Pancreas (tissue), 10 donors: Measurements from ENCODE around the gene SPATA2L. TPM values are rescaled to one million over a fixed set of nuclear protein-coding genes. Genes with fewer than 3 reads are reported as not detected.

Experiments used
- ATAC-seq, 4 donors: fragments of 200-7000 bp; cut with Tn5 transposase; one replicate each; pipeline versions ENCODE4 v1.8.0 to v1.9.1; 2020; ENCODE audit warnings: mild to moderate bottlenecking in 4 of 4, moderate library complexity in 4 of 4
- DNase-seq, 6 donors: peaks; one replicate each; pipeline ENCODE4 v3.0.0-alpha.2; 2020
- FAIRE-seq: peaks from 2 replicates; lab custom pipeline; 2012; peaks lifted over from hg19 to GRCh38; lab: Jason Lieb, UNC
- H3K27ac ChIP-seq, 4 donors: fragments of 200-600 bp; sonication (generic); 1 replicate in 3 of 4; 2 replicates in 1 of 4; pipeline versions ENCODE4 v1.5.0 to v1.8.0; 2020
- H3K27me3 ChIP-seq, 4 donors: fragments of 200-600 bp; one replicate each; pipeline ENCODE4 v1.8.0; 2021
- H3K36me3 ChIP-seq, 3 donors: fragments of 200-600 bp; sonication (generic) in 1 of 3; one replicate each; pipeline versions ENCODE4 v1.5.0 to v1.8.0; 2020 to 2021
- H3K4me1 ChIP-seq, 3 donors: fragments of 200-600 bp; one replicate each; pipeline ENCODE4 v1.8.0; 2021
- H3K4me3 ChIP-seq, 4 donors: fragments of 200-600 bp; sonication (generic) in 2 of 4; one replicate each; pipeline versions ENCODE4 v1.5.0 to v1.8.0; 2020 to 2021
- H3K9me3 ChIP-seq, 4 donors: fragments of 200-600 bp; one replicate each; pipeline ENCODE4 v1.8.0; 2021
- CTCF ChIP-seq, 4 donors: fragments of 200-600 bp; sonication (generic) in 3 of 4; IDR thresholded peaks; one replicate each; pipeline versions ENCODE4 v1.5.0 to v1.8.0; 2021; ENCODE audit warnings: antibody characterized with exemption in 4 of 4
- WGBS, 2 donors: extraction: QIAGEN DNeasy Blood & Tissue Kit; methylation state at CpG; one replicate each; pipeline ENCODE4 v1.1.7; 2013; 5-methylcytosine and 5-hydroxymethylcytosine counted together
- intact Hi-C, 3 donors: fragments of 100-400 bp; cut with DNase I; formaldehyde crosslinking; loops; one replicate each; pipeline versions ENCODE4 v1.11.1 to v1.14.2; 2022
- polyA plus RNA-seq, 2 donors: library from polyadenylated mRNA; stranded (reverse); fragments of 200-250 nt; gene quantifications; one replicate each; pipeline ENCODE4 v1.2.3, GENCODE V29; 2013
- total RNA-seq, 6 donors: library from RNA; stranded (reverse); fragmentation: NEBNext Ultra II Directional in 4 of 6; extraction: Animal tissue kit (Norgen Biotek cat#: 25700) in 4 of 6; gene quantifications; one replicate each; pipeline versions ENCODE4 v1.2.1 to v1.2.4, GENCODE V29; 2021 to 2023
- donor health status: healthy with polysubstance abuse.
- donor health status: DM: no; HTN: no; CAD: no; lungs with moderate emphysema.
- donor health status: DM: no; HTN: no; CAD: no.
- donor health status: control.
- donor health status: control.
- donor health status: Bipolar disorder and iron deficiency.
- donor health status: DM: yes; HTN: yes; CAD: no.
- donor health status: DM: no; HTN: no; CAD: no.
- donor health status: DM: no; HTN: no; CAD: no.
- donor health status: DM: yes; HTN: yes; CAD: no.

The SPATA2L gene
- total and polyA plus RNA-seq, 8 donors: 9.2 to 22.3 (median 13.5) TPM

GRCh38 chr16:89738538-89739317 lies 37.2 kb upstream of the SPATA2L start:
- TF ChIP-seq CTCF (IDR thresholded peaks at IDR 0.05): no peak
- intact Hi-C loops: no loop called here
- no peak for ATAC-seq
- WGBS, 2 donors: 86 to 92% methylated on average over 20 of the region's 20 CpGs
- H3K4me1 ChIP-seq: no peaks in the 10 kb centered on the region
- H3K9me3 ChIP-seq: no peaks in the 10 kb centered on the region
- no peak for FAIRE-seq
- no peak overlapping the region for H3K27ac ChIP-seq
- H3K4me3 ChIP-seq: no peak overlapping the region
- no peak for DNase-seq
- no peaks in the 10 kb centered on the region for H3K27me3 ChIP-seq
- peaks cover 4 to 58% (median 25%) of the 10 kb centered on the region in 3 donors for H3K36me3 ChIP-seq

- no peaks in the 10 kb centered on the region for H3K27me3 ChIP-seq
- no peak overlapping the region for H3K4me3 ChIP-seq
- intact Hi-C loops: no loop called here
- WGBS, 2 donors: 94% methylated on average over 14 of the region's 14 CpGs
- TF ChIP-seq CTCF (IDR thresholded peaks at IDR 0.05): no peak
- DNase-seq (no peak), FAIRE-seq (no peak), ATAC-seq (no peak)
- no peaks in the 10 kb centered on the region for H3K9me3 ChIP-seq
- H3K4me1 ChIP-seq: no peaks in the 10 kb centered on the region
- no peak overlapping the region for H3K27ac ChIP-seq
- peaks cover 4 to 65% (median 32%) of the 10 kb centered on the region in 3 donors for H3K36me3 ChIP-seq
These were observed 36.5 kb upstream of the SPATA2L start for GRCh38 chr16:89738072-89738377.

- WGBS, 2 donors: 93 to 96% methylated on average over 20 of the region's 20 CpGs
- no peaks in the 10 kb centered on the region for H3K9me3 ChIP-seq
- H3K27me3 ChIP-seq: no peaks in the 10 kb centered on the region
- no peaks in the 10 kb centered on the region for H3K4me1 ChIP-seq
- FAIRE-seq (no peak), ATAC-seq (no peak), DNase-seq (no peak)
- TF ChIP-seq CTCF (IDR thresholded peaks at IDR 0.05): no peak
- H3K27ac ChIP-seq: no peak overlapping the region
- peaks cover 4 to 65% (median 33%) of the 10 kb centered on the region in 3 donors for H3K36me3 ChIP-seq
- intact Hi-C loops: no loop called here
- no peak overlapping the region for H3K4me3 ChIP-seq
These were observed 36.0 kb upstream of the SPATA2L start for GRCh38 chr16:89737341-89738071.

- peaks cover 4 to 66% (median 37%) of the 10 kb centered on the region in 3 donors for H3K36me3 ChIP-seq
- TF ChIP-seq CTCF (IDR thresholded peaks at IDR 0.05): no peak
These were observed 35.0 kb upstream of the SPATA2L start for GRCh38 chr16:89736554-89736953.

GRCh38 chr16:89733792-89734191 lies 32.3 kb upstream of the SPATA2L start:
- ATAC-seq (no peak), FAIRE-seq (no peak), DNase-seq (no peak)
- Histone ChIP-seq H3K9me3 (no peaks in the 10 kb centered on the region), H3K4me1 (no peaks in the 10 kb centered on the region), H3K27ac (no peak overlapping the region), H3K36me3 (peaks cover 7 to 66% (median 43%) of the 10 kb centered on the region in 3 donors), H3K27me3 (no peaks in the 10 kb centered on the region), H3K4me3 (no peak overlapping the region)
- 93 to 94% methylated on average over 20 to 21 of the region's 21 CpGs for WGBS, 2 donors
- intact Hi-C loops: no loop called here
- TF ChIP-seq CTCF (IDR thresholded peaks at IDR 0.05): no peak

More at GRCh38 chr16:89736554-89736953, 35.0 kb upstream of the SPATA2L start:
- Histone ChIP-seq H3K4me1 (no peaks in the 10 kb centered on the region), H3K9me3 (no peaks in the 10 kb centered on the region), H3K27me3 (no peaks in the 10 kb centered on the region), H3K4me3 (no peak overlapping the region), H3K27ac (no peak overlapping the region)
- DNase-seq (no peak), ATAC-seq (no peak), FAIRE-seq (no peak)
- WGBS, 2 donors: 95 to 100% methylated on average over 3 of the region's 3 CpGs
- intact Hi-C loops: no loop called here
